Smooth muscle cell (in vitro differentiated cells): ENCODE data around the gene HAS3. TPM values are rescaled to one million over a fixed set of nuclear protein-coding genes. Genes with fewer than 3 reads are reported as not detected.

Experiments
- DNase-seq: peaks from one replicate; lab custom pipeline; 2025; ENCODE audit not compliant: unreplicated experiment; lab: John Stamatoyannopoulos, UW
- H2AFZ ChIP-seq: fragments of 200-600 bp; sonication (generic); 2 replicates; pipeline ENCODE4 v1.6.0; 2016; ENCODE audit warnings: antibody characterized with exemption, low read depth, mild to moderate bottlenecking
- H3F3A ChIP-seq: fragments of 200-600 bp; sonication (generic); 2 replicates; pipeline ENCODE4 v1.6.0; 2017; ENCODE audit warnings: antibody characterized with exemption, low read depth
- H3K27ac ChIP-seq: fragments of 200-600 bp; sonication (generic); 2 replicates; pipeline ENCODE4 v1.5.1; 2016; ENCODE audit warnings: low read depth, mild to moderate bottlenecking
- H3K27me3 ChIP-seq: fragments of 200-600 bp; sonication (generic); 2 replicates; pipeline ENCODE4 v1.6.1; 2016; ENCODE audit warnings: low read depth, mild to moderate bottlenecking
- H3K36me3 ChIP-seq: fragments of 200-600 bp; sonication (generic); 2 replicates; pipeline ENCODE4 v1.5.1; 2016; ENCODE audit warnings: low read depth
- H3K4me1 ChIP-seq: fragments of 200-600 bp; sonication (generic); 2 replicates; pipeline ENCODE4 v1.5.1; 2016; ENCODE audit warnings: low read depth
- H3K4me2 ChIP-seq: fragments of 200-600 bp; sonication (generic); 2 replicates; pipeline ENCODE4 v1.6.0; 2016; ENCODE audit warnings: mild to moderate bottlenecking
- H3K4me3 ChIP-seq: fragments of 200-600 bp; sonication (generic); 2 replicates; pipeline ENCODE4 v1.5.1; 2016; ENCODE audit warnings: mild to moderate bottlenecking
- H3K79me2 ChIP-seq: fragments of 200-600 bp; sonication (generic); 2 replicates; pipeline ENCODE4 v1.6.0; 2016; ENCODE audit warnings: low read depth, mild to moderate bottlenecking
- H3K9ac ChIP-seq: fragments of 200-600 bp; sonication (generic); 2 replicates; pipeline ENCODE4 v1.6.0; 2016; ENCODE audit warnings: low read depth
- H3K9me3 ChIP-seq: fragments of 200-600 bp; sonication (generic); replicated peaks from 2 replicates; pipeline ENCODE4 v1.5.1; 2016; ENCODE audit warnings: low read depth
- H4K20me1 ChIP-seq: fragments of 200-600 bp; sonication (generic); 2 replicates; pipeline ENCODE4 v1.6.0; 2016; ENCODE audit warnings: low read depth
- CTCF ChIP-seq: fragments of 200-600 bp; sonication (generic); IDR thresholded peaks from 2 replicates; pipeline ENCODE4 v1.5.1; 2017; ENCODE audit warnings: borderline replicate concordance, mild to moderate bottlenecking, antibody characterized with exemption; ENCODE audit not compliant: insufficient read depth, poor library complexity, severe bottlenecking
- WGBS: methylation state at CpG from one replicate; pipeline ENCODE4 v1.1.7; 2016; ENCODE audit warnings: low lambda C conversion rate; 5-methylcytosine and 5-hydroxymethylcytosine counted together
- polyA plus RNA-seq: library from polyadenylated mRNA; unstranded; fragments of >200 nt; fragmentation: Nextera tagmentation; extraction: Ambion mirVana; gene quantifications from 2 replicates; pipeline ENCODE4 v1.2.1, GENCODE V29; 2016
- total RNA-seq: library from RNA; depleted of rRNA; stranded (reverse); fragments of >200 nt; gene quantifications from 2 replicates; pipeline ENCODE4 v1.2.3, GENCODE V29; 2014

Gene HAS3
- total and polyA plus RNA-seq, 2 experiments from 2014 or later = 0.39 to 2.7 TPM

GRCh38 chr16:69157196-69157595, 51.7 kb downstream of the HAS3 start:
- peaks cover 31% of the 10 kb centered on the region for H3K36me3 ChIP-seq
- no peaks in the 10 kb centered on the region for H4K20me1 ChIP-seq
- no peaks in the 10 kb centered on the region for H3F3A ChIP-seq
- no peak overlapping the region for H3K27ac ChIP-seq
- WGBS = 92% methylated on average over 3 of the region's 3 CpGs
- no peak overlapping the region for H3K4me3 ChIP-seq
- TF ChIP-seq CTCF = no peak
- H3K9ac ChIP-seq = no peak overlapping the region
- no peaks in the 10 kb centered on the region for H3K9me3 ChIP-seq
- H3K4me1 ChIP-seq = no peaks in the 10 kb centered on the region
- no peak overlapping the region for H3K4me2 ChIP-seq
- DNase-seq = no peak
- no peak overlapping the region for H2AFZ ChIP-seq
- no peaks in the 10 kb centered on the region for H3K79me2 ChIP-seq
- no peaks in the 10 kb centered on the region for H3K27me3 ChIP-seq

GRCh38 chr16:69160192-69160591, 54.7 kb downstream of the HAS3 start:
- DNase-seq = no peak
- Histone ChIP-seq H3K4me3 (no peak overlapping the region), H3K27me3 (no peaks in the 10 kb centered on the region), H3F3A (peaks cover under 1% of the 10 kb centered on the region), H3K27ac (no peak overlapping the region), H3K9ac (no peak overlapping the region), H2AFZ (no peak overlapping the region), H3K4me2 (no peak overlapping the region), H4K20me1 (no peaks in the 10 kb centered on the region), H3K9me3 (no peaks in the 10 kb centered on the region), H3K79me2 (no peaks in the 10 kb centered on the region), H3K36me3 (peaks cover 26% of the 10 kb centered on the region), H3K4me1 (no peaks in the 10 kb centered on the region)
- TF ChIP-seq CTCF = no peak
- 91% methylated on average over 1 of the region's 1 CpG for WGBS

- no peak for DNase-seq
- Histone ChIP-seq H3K4me1 (no peaks in the 10 kb centered on the region), H3K27ac (no peak overlapping the region), H3K36me3 (peaks cover 26% of the 10 kb centered on the region), H3K4me3 (no peak overlapping the region), H4K20me1 (peaks cover 7% of the 10 kb centered on the region), H3K4me2 (no peak overlapping the region), H3K27me3 (no peaks in the 10 kb centered on the region), H3K9me3 (no peaks in the 10 kb centered on the region), H3F3A (peaks cover 13% of the 10 kb centered on the region), H2AFZ (no peak overlapping the region), H3K79me2 (no peaks in the 10 kb centered on the region), H3K9ac (no peak overlapping the region)
- 93% methylated on average over 6 of the region's 6 CpGs for whole genome bisulfite sequencing
- TF ChIP-seq CTCF = no peak
Measured at GRCh38 chr16:69165584-69165983, 60.1 kb downstream of the HAS3 start.

GRCh38 chr16:69166221-69166833, 60.9 kb downstream of the HAS3 start:
- DNase-seq = no peak
- no peaks in the 10 kb centered on the region for H3K9me3 ChIP-seq
- H3K9ac ChIP-seq = no peak overlapping the region
- H3F3A ChIP-seq = peaks cover 19% of the 10 kb centered on the region
- H3K27ac ChIP-seq = peak overlapping the region; percentile 7
- no peaks in the 10 kb centered on the region for H3K79me2 ChIP-seq
- no peak overlapping the region for H2AFZ ChIP-seq
- H4K20me1 ChIP-seq = peaks cover 7% of the 10 kb centered on the region
- no peak for TF ChIP-seq CTCF
- H3K4me3 ChIP-seq = no peak overlapping the region
- H3K4me2 ChIP-seq = no peak overlapping the region
- H3K4me1 ChIP-seq = peaks cover 5% of the 10 kb centered on the region
- no peaks in the 10 kb centered on the region for H3K27me3 ChIP-seq
- peaks cover 26% of the 10 kb centered on the region for H3K36me3 ChIP-seq
- 42% methylated on average over 8 of the region's 8 CpGs for WGBS
